Subcutaneous abdominal adipose tissue (tissue), 5 donors: Measurements from ENCODE around the gene GNA12.

Experiments used
- H3K27ac ChIP-seq: one replicate; pipeline ENCODE4 v1.7.0; 2013; ENCODE audit warnings: low read depth, mild to moderate bottlenecking, inconsistent platforms, low read length, moderate library complexity
- H3K27me3 ChIP-seq, 5 donors: one replicate each; pipeline ENCODE4 v1.7.0; 2013; ENCODE audit warnings: low read length in 5 of 5, inconsistent platforms in 1 of 5; ENCODE audit not compliant: control insufficient read depth in 5 of 5, insufficient read depth in 4 of 5
- H3K36me3 ChIP-seq, 5 donors: one replicate each; pipeline ENCODE4 v1.7.0; 2013; ENCODE audit warnings: low read length in 5 of 5; ENCODE audit not compliant: control insufficient read depth in 5 of 5, insufficient read depth in 5 of 5
- H3K4me1 ChIP-seq, 5 donors: one replicate each; pipeline ENCODE4 v1.7.0; 2013; ENCODE audit warnings: low read length in 5 of 5, mild to moderate bottlenecking in 3 of 5, moderate library complexity in 1 of 5; ENCODE audit not compliant: control insufficient read depth in 5 of 5, insufficient read depth in 5 of 5
- H3K4me3 ChIP-seq, 5 donors: one replicate each; pipeline ENCODE4 v1.7.0; 2013; ENCODE audit warnings: low read length in 5 of 5, low read depth in 1 of 5
- H3K9ac ChIP-seq, 5 donors: one replicate each; pipeline ENCODE4 v1.7.0; 2013; ENCODE audit warnings: low read length in 5 of 5, mild to moderate bottlenecking in 4 of 5, moderate library complexity in 3 of 5
- H3K9me3 ChIP-seq, 5 donors: one replicate each; pipeline ENCODE4 v1.7.0; 2013; ENCODE audit warnings: low read length in 5 of 5; ENCODE audit not compliant: control insufficient read depth in 5 of 5
- donor health status: healthy.
- donor health status: healthy.
- donor health status: healthy.
- donor health status: healthy.
- donor health status: healthy.

Gene GNA12

GRCh38 chr7:2759736-2760097 lies 84.4 kb downstream of the GNA12 start:
- H3K27me3 ChIP-seq, result no peaks in the 10 kb centered on the region
- H3K36me3 ChIP-seq, result no peaks in the 10 kb centered on the region
- H3K9me3 ChIP-seq, result no peaks in the 10 kb centered on the region
- H3K4me3 ChIP-seq, result no peak overlapping the region
- peaks cover 17 to 69% (median 65%) of the 10 kb centered on the region in 5 donors for H3K4me1 ChIP-seq
- no peak overlapping the region for H3K9ac ChIP-seq
- H3K27ac ChIP-seq, result peak overlapping the region; percentile 56

DNA sequence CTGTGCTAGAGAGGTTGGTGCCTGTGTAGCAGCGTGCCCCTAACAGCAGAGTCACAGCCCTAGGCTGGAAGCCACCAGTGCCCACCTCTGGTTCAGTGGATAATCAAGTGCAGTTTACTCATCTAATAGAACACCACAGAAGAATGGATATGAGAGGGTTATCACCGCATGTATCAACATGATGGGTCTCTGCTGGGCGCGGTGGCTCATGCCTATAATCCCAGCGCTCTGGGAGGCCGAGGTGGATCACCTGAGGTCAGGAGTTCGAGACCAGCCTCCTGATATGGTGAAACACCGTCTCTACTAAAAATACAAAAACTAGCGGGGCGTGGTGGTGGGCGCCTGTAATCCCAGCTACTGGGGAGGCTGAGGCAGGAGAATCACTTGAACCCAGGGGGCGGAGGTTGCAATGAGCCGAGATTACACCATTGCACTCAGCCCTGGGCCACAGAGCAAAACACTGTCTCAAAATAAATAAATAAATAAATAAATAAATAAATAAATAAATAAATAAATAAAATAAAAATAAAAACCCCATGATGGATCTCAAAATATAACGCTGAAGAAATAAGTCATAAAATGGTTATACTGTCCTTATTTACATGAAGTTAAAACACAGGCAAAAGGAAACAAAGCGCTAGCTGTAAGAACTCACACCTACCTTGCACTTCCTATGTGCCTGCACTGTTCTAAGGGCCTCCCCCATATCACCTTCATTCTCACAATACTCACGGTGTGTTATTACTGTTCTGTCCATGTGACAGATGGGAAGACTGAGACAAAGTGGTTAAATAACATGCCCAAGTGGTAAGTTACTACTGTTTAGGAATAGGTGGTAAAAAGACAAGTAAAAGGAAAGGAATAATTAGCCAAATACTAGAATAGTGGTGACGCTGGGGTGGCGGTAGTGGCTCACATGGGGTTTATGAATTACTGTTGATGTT lies 85.2 kb downstream of the GNA12 start:
- no peaks in the 10 kb centered on the region for H3K36me3 ChIP-seq
- peak overlapping the region in 1 of 5 donors; percentile 4 for H3K9ac ChIP-seq
- H3K27me3 ChIP-seq, result no peaks in the 10 kb centered on the region
- H3K27ac ChIP-seq, result peak overlapping the region; percentile 89
- peaks cover 17 to 69% (median 65%) of the 10 kb centered on the region in 5 donors for H3K4me1 ChIP-seq
- no peak overlapping the region for H3K4me3 ChIP-seq
- H3K9me3 ChIP-seq, result no peaks in the 10 kb centered on the region

DNA sequence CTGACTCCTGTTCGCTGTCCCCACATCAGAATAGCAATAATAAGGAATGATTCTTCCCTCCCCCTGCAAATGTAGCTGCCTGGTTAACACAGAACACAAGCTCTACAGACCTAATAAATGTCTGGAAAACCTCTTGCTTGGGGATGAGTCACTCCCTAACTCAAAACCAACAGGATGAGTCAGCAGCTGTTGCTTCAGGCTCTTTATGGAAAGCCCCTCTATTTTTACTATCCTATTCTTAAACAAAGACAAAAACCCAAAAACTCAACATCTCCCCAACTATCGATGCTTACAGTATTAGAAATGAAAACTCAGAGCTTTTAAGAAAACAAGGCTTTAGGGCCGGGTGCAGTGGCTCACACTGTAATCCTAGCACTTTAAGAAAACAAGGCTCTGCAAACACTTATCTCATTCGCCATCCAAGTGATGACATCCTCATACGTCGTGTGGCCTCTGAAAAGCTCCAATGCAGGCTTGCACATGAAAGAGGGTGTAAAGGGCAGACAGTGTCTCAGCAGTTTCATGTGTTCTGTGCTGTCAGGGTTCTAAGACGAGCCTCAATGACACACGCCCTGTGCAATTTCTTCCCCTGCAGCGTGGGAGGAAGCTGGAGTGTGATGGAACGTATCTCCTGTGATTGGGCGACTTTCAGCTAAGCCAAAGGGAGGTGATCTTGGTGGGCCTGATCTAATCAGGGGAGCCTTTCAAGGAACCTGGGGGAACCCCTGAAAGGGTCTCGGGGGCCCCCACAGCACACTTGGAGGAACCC lies 86.0 kb downstream of the GNA12 start:
- Histone ChIP-seq H3K27ac (peak overlapping the region; percentile 89), H3K4me1 (peaks cover 10 to 60% (median 56%) of the 10 kb centered on the region in 5 donors), H3K4me3 (no peak overlapping the region), H3K27me3 (no peaks in the 10 kb centered on the region), H3K36me3 (no peaks in the 10 kb centered on the region), H3K9ac (peak overlapping the region in 3 of 5 donors; percentile 4 to 57 (median 21)), H3K9me3 (no peaks in the 10 kb centered on the region)

DNA sequence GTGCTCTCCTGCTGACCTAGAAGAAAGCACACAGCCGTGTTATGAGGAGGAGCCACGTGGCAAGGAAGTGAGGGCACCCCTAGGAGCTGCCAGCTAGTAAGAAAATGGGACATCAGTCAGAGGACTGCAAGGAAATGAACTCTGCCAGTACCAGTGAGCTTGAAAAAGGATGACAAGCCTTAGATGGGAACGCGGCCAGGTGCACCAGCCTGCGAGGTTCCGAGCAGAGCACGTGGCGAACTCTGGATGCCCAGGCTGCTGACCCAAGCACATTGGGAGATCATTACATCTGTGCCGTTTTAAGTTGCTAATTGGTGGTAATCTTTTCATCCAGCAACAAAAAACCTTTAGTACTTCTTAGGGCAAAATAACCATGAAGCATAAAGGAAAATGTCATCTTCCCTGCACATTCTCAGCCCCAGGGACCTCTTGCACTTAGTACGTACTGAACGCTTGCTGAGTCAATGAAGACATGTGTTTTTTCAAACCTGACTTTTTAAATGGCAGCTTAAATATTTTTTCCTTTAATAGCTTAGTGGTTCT lies 86.7 kb downstream of the GNA12 start:
- Histone ChIP-seq H3K27me3 (no peaks in the 10 kb centered on the region), H3K27ac (peak overlapping the region; percentile 89), H3K9ac (peak overlapping the region in 2 of 5 donors; percentile 6 to 9), H3K36me3 (no peaks in the 10 kb centered on the region), H3K4me1 (peaks cover 9 to 54% (median 49%) of the 10 kb centered on the region in 5 donors), H3K4me3 (no peak overlapping the region), H3K9me3 (no peaks in the 10 kb centered on the region)

DNA sequence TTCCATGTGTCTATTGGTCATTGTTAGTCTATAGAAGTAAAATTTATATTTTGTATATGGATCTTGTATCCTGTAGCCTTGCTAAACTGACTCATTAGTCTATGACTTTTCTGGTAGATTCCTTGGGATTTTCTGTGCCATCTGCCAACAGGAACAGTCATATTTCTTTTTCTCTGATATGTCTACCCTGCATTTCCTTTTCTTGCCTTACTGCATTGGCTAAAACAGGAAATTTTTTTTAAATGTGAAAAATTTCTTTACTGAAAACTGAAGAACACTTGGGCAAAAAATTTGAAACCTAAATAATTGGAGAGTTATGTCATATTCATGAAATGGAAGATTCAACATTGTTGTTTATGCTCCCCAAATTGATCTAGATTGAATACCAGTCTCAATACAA lies 88.6 kb downstream of the GNA12 start:
- Histone ChIP-seq H3K27ac (no peak overlapping the region), H3K9ac (no peak overlapping the region), H3K9me3 (no peaks in the 10 kb centered on the region), H3K27me3 (no peaks in the 10 kb centered on the region), H3K4me1 (peaks cover 9 to 46% (median 42%) of the 10 kb centered on the region in 5 donors), H3K4me3 (no peak overlapping the region), H3K36me3 (no peaks in the 10 kb centered on the region)

- Histone ChIP-seq H3K27me3 (no peaks in the 10 kb centered on the region), H3K4me1 (peaks cover 5 to 39% (median 36%) of the 10 kb centered on the region in 5 donors), H3K9me3 (no peaks in the 10 kb centered on the region), H3K27ac (no peak overlapping the region), H3K9ac (no peak overlapping the region), H3K4me3 (no peak overlapping the region), H3K36me3 (no peaks in the 10 kb centered on the region)
These were observed 89.2 kb downstream of the GNA12 start for GRCh38 chr7:2754912-2755311.

GRCh38 chr7:2754086-2754485 lies 90.0 kb downstream of the GNA12 start:
- Histone ChIP-seq H3K27me3 (no peaks in the 10 kb centered on the region), H3K9ac (no peak overlapping the region), H3K4me3 (no peak overlapping the region), H3K27ac (no peak overlapping the region), H3K36me3 (no peaks in the 10 kb centered on the region), H3K4me1 (peaks cover 4 to 31% (median 27%) of the 10 kb centered on the region in 5 donors), H3K9me3 (no peaks in the 10 kb centered on the region)

GRCh38 chr7:2753148-2753547 lies 91.0 kb downstream of the GNA12 start:
- Histone ChIP-seq H3K4me3 (no peak overlapping the region), H3K9me3 (no peaks in the 10 kb centered on the region), H3K27me3 (no peaks in the 10 kb centered on the region), H3K27ac (no peak overlapping the region), H3K36me3 (no peaks in the 10 kb centered on the region), H3K4me1 (peaks cover 4 to 25% (median 21%) of the 10 kb centered on the region in 5 donors), H3K9ac (no peak overlapping the region)

- peaks cover 0 to 11% (median 8%) of the 10 kb centered on the region in 5 donors for H3K4me1 ChIP-seq
- no peaks in the 10 kb centered on the region for H3K9me3 ChIP-seq
- H3K9ac ChIP-seq, result no peak overlapping the region
- H3K4me3 ChIP-seq, result no peak overlapping the region
- no peak overlapping the region for H3K27ac ChIP-seq
- H3K27me3 ChIP-seq, result no peaks in the 10 kb centered on the region
- no peaks in the 10 kb centered on the region for H3K36me3 ChIP-seq
These were observed 93.0 kb downstream of the GNA12 start for GRCh38 chr7:2751086-2751485.

DNA sequence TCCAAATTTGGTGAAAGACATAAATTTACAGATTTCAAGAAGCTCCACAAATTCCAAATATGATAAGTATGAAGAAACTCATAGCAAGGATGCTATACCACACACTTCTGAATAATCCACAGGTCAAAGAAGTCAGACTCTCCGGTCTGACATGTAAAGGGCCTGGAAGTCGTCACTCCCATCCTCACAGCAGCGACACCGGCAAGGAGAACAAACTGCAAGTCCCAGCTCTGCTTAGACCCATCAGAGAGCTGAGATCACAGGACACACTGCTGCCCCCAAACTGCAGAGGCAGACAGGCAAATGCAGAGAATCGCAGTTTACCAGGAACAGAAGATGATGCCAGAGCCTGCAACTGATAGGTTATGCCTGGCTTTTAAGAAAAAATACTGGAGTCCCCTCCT lies 94.1 kb downstream of the GNA12 start:
- H3K27ac ChIP-seq, result no peak overlapping the region
- H3K4me3 ChIP-seq, result no peak overlapping the region
- no peaks in the 10 kb centered on the region for H3K36me3 ChIP-seq
- H3K4me1 ChIP-seq, result peaks cover 0 to 11% (median 8%) of the 10 kb centered on the region in 5 donors
- H3K9ac ChIP-seq, result no peak overlapping the region
- no peaks in the 10 kb centered on the region for H3K27me3 ChIP-seq
- no peaks in the 10 kb centered on the region for H3K9me3 ChIP-seq
